Ovary (tissue), 9 donors: Measurements from ENCODE around the gene POMT1. TPM values are rescaled to one million over a fixed set of nuclear protein-coding genes. Genes with fewer than 3 reads are reported as not detected.

Experiments used
- DNase-seq, 5 donors: peaks; one replicate each; pipeline ENCODE4 v3.0.0-alpha.2; 2019 to 2020
- H3K27ac ChIP-seq, 2 donors: fragments of 200-600 bp; one replicate each; pipeline versions ENCODE4 v1.5.1 to v1.8.0; 2019 to 2022
- H3K27me3 ChIP-seq: fragments of 200-600 bp; one replicate; pipeline ENCODE4 v1.8.0; 2022
- H3K36me3 ChIP-seq: fragments of 200-600 bp; sonication (generic); one replicate; pipeline ENCODE4 v1.5.1; 2019
- H3K4me1 ChIP-seq: one replicate; pipeline ENCODE4 v1.8.1; 2013; ENCODE audit warnings: mild to moderate bottlenecking, moderate library complexity; ENCODE audit not compliant: insufficient read depth
- H3K4me3 ChIP-seq: fragments of 200-600 bp; sonication (generic); one replicate; pipeline ENCODE4 v1.5.1; 2017
- H3K9me3 ChIP-seq, 2 donors: fragments of 200-600 bp in 1 of 2; sonication (generic) in 1 of 2; one replicate each; pipeline versions ENCODE4 v1.5.1 to v1.8.1; 2013 to 2019; ENCODE audit warnings: mild to moderate bottlenecking in 1 of 2, moderate library complexity in 1 of 2
- CTCF ChIP-seq, 3 donors: fragments of 450-650 bp in 2 of 3; fragments of 200-600 bp in 1 of 3; IDR thresholded peaks; one replicate each; pipeline versions ENCODE4 v1.5.1 to v1.8.0; 2016 to 2022; ENCODE audit warnings: antibody characterized with exemption in 3 of 3, mild to moderate bottlenecking in 1 of 3
- EP300 ChIP-seq: sonication (generic); formaldehyde crosslinking; IDR thresholded peaks from one replicate; pipeline ENCODE4 v1.6.1; 2017; ENCODE audit warnings: antibody characterized with exemption
- POLR2A ChIP-seq: fragments of 450-650 bp; IDR thresholded peaks from one replicate; pipeline ENCODE4 v1.6.1; 2017; ENCODE audit warnings: antibody characterized with exemption, mild to moderate bottlenecking, moderate library complexity
- WGBS, 3 donors: extraction: QIAGEN DNeasy Blood & Tissue Kit in 1 of 3; methylation state at CpG; one replicate each; pipeline versions ENCODE4 v1.1.5 to v1.1.7; 2013 to 2017; 5-methylcytosine and 5-hydroxymethylcytosine counted together
- intact Hi-C, 4 donors: fragments of 100-400 bp; cut with DNase I; formaldehyde crosslinking; loops; one replicate each; pipeline versions ENCODE4 v1.11.0 to v1.15.1; 2022 to 2023
- polyA plus RNA-seq, 2 donors: library from polyadenylated mRNA; stranded (reverse); fragments of 200-250 nt in 1 of 2; fragments of 350-450 nt in 1 of 2; fragmentation: Illumina TruSeq in 1 of 2; extraction: RNeasy Lipid Tissue Mini Kit (QIAGEN cat#74804) in 1 of 2; gene quantifications; one replicate each; pipeline ENCODE4 v1.2.3, GENCODE V29; 2013 to 2014
- total RNA-seq, 7 donors: library from RNA; depleted of rRNA in 2 of 7; stranded (reverse); fragments of >200 nt in 2 of 7; fragmentation: NEBNext Ultra II Directional in 3 of 7; extraction: Animal tissue kit (Norgen Biotek cat#: 25700) in 3 of 7; gene quantifications; one replicate each; pipeline versions ENCODE4 v1.1.0 to v1.2.4, GENCODE V29; 2016 to 2023
- donor health status: DM: no; HTN: no; CAD: no; lungs with moderate emphysema.
- donor health status: DM: no; HTN: no; CAD: no.
- donor health status: Bipolar disorder and iron deficiency.
- donor health status: DM: yes; HTN: yes; CAD: no.
- donor health status: DM: no; HTN: no; CAD: no.
- donor health status: DM: yes; HTN: yes; CAD: no.

The POMT1 gene
- total and polyA plus RNA-seq, 9 donors: 14.6 to 30.8 (median 25.1) TPM

- no peak overlapping the region for H3K4me3 ChIP-seq
- H3K4me1 ChIP-seq: no peaks in the 10 kb centered on the region
- no peaks in the 10 kb centered on the region for H3K27me3 ChIP-seq
- no peak overlapping the region for H3K27ac ChIP-seq
- H3K36me3 ChIP-seq: no peaks in the 10 kb centered on the region
- H3K9me3 ChIP-seq: no peaks in the 10 kb centered on the region
- intact Hi-C loops: no loop called here
- no peak for DNase-seq
- TF ChIP-seq CTCF (IDR thresholded peaks at IDR 0.05) (no peak), EP300 (no peak), POLR2A (no peak)
- 93 to 97% (median 96%) methylated on average over 13 of the region's 13 CpGs for WGBS, 3 donors
These were observed 19.1 kb downstream of the POMT1 start for GRCh38 chr9:131521822-131522221.

DNA sequence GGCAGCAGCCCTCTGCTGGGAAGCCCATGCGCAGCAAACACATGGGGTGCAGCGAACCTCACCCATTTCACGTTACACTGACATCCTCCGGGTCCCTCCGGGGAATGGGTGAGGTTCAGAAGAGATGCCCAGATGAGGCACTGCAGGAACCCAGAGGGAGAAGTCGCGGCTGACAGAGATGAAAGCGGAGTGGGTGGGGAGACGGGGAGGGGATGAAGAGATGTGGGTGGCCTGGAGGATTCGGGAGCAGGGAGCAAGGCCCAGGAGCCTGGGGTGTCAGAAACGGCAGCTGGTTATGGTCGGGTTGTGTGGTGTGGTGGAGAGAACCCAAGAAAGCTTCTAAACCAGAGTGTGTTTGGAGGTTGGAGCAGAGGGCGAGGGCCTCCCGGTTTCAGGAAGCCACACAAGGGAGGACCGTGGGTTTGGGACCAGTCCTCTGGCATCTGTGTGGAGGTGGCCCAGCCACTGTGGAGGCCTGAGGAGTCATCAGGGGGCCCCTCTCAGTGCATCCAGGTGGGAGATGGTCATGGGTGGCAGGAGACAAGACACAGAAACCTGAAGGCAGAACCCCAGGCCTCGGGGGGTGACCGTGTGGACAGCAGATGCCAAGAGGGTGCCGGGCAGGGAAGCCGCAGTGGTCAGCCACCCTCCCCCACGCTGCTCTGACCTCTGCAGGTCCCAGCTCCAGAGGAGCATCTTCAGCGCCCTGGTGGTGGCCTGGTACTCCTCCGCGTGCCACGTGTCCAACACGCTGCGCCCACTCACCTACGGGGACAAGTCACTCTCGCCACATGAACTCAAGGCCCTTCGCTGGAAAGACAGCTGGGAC, 19.8 kb downstream of the POMT1 start:
- no peak overlapping the region for H3K4me3 ChIP-seq
- no peaks in the 10 kb centered on the region for H3K36me3 ChIP-seq
- intact Hi-C loops: no loop called here
- DNase-seq: no peak
- no peaks in the 10 kb centered on the region for H3K27me3 ChIP-seq
- no peaks in the 10 kb centered on the region for H3K4me1 ChIP-seq
- TF ChIP-seq CTCF (IDR thresholded peaks at IDR 0.05) (no peak), EP300 (no peak), POLR2A (no peak)
- no peaks in the 10 kb centered on the region for H3K9me3 ChIP-seq
- no peak overlapping the region for H3K27ac ChIP-seq
- 82 to 87% (median 84%) methylated on average over 29 of the region's 29 CpGs for WGBS, 3 donors

GRCh38 chr9:131523086-131523388, 20.3 kb downstream of the POMT1 start:
- Histone ChIP-seq H3K4me3 (no peak overlapping the region), H3K36me3 (no peaks in the 10 kb centered on the region), H3K9me3 (no peaks in the 10 kb centered on the region), H3K27me3 (no peaks in the 10 kb centered on the region), H3K27ac (no peak overlapping the region), H3K4me1 (no peaks in the 10 kb centered on the region)
- no peak for TF ChIP-seq EP300
- no peak for TF ChIP-seq CTCF (IDR thresholded peaks at IDR 0.05)
- TF ChIP-seq POLR2A: no peak
- 76 to 82% (median 79%) methylated on average over 9 of the region's 9 CpGs for WGBS, 3 donors
- intact Hi-C loops: no loop called here
- no peak for DNase-seq

DNA sequence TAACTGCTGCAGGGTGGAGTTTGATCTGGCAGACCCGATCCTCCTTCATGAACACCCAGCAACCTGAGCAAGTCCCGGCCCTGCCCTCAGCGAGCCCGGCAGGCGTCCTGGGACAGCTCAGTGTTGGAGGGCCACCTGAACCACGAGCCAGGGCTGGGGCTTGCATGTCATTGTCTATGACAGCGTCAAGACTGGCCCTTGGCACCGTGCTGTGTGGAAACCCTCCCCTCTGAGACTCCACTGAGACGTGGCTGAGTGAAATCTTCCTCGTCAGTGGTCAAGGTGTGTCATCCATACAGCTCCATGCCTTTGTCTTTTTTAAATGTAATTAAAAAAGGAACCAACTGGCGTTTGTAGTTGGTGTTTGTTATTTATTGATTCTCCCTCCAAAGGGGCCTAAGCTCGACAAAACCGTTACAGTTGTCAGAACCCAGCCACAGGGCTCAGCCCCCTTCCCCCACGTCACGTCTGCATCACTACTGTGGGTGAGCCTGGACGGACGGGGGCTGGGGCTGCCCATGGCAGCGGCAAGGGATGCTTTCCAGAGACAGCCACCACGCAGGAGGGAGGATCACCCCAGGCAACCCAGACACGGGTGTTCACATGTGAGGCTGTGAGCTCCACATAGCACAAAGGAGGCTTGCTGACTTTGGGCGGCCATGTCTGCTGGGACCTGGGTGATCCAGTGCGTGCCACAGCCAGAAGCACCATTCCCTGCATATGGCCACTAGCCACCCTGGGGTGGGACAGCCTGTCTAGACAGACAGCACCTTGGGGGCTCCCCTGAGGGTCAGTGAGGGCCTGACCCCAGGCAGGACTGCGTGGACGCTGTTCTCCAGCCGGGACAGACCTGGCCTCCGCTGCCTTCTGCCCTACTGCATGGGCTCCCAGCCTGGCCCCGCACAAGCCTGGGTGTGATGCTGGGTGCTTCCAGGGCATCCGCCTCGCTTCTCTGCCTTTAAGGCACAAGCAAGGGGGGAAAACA, 21.0 kb downstream of the POMT1 start:
- WGBS, 3 donors: 73 to 75% (median 74%) methylated on average over 25 to 29 of the region's 29 CpGs
- H3K27ac ChIP-seq: no peak overlapping the region
- no peaks in the 10 kb centered on the region for H3K9me3 ChIP-seq
- intact Hi-C loops: no loop called here
- TF ChIP-seq POLR2A: no peak
- TF ChIP-seq EP300: no peak
- TF ChIP-seq CTCF (IDR thresholded peaks at IDR 0.05): no peak
- H3K27me3 ChIP-seq: no peaks in the 10 kb centered on the region
- no peak for DNase-seq
- H3K4me1 ChIP-seq: no peaks in the 10 kb centered on the region
- no peaks in the 10 kb centered on the region for H3K36me3 ChIP-seq
- no peak overlapping the region for H3K4me3 ChIP-seq
